H9 (cell line): ENCODE data around the gene ZC3H8. TPM values are rescaled to one million over a fixed set of nuclear protein-coding genes. Genes with fewer than 3 reads are reported as not detected.

ENCODE experiments used
- DNase-seq: peaks from one replicate; pipeline ENCODE4 v3.0.0-alpha.2; 2017
- H2AFZ ChIP-seq: one replicate; pipeline ENCODE4 v1.6.1; 2013; ENCODE audit warnings: mild to moderate bottlenecking, low read length, control low read depth, moderate library complexity
- H2AK5ac ChIP-seq: 2 replicates; pipeline ENCODE4 v1.6.1; 2013; ENCODE audit warnings: low read length, control low read depth, mixed read lengths; ENCODE audit not compliant: insufficient read length
- H2BK120ac ChIP-seq: one replicate; pipeline ENCODE4 v1.6.1; 2013; ENCODE audit warnings: low read depth, mild to moderate bottlenecking, low read length, control low read depth, inconsistent platforms; ENCODE audit not compliant: poor library complexity, severe bottlenecking
- H2BK12ac ChIP-seq: 2 replicates; pipeline ENCODE4 v1.6.1; 2013; ENCODE audit warnings: low read length, control low read depth, mixed read lengths, low read depth; ENCODE audit not compliant: insufficient read length
- H2BK15ac ChIP-seq: 2 replicates; pipeline ENCODE4 v1.6.1; 2013; ENCODE audit warnings: low read depth, low read length, control low read depth
- H2BK20ac ChIP-seq: one replicate; pipeline ENCODE4 v1.6.1; 2013; ENCODE audit warnings: low read depth, mild to moderate bottlenecking, low read length, control low read depth, inconsistent platforms; ENCODE audit not compliant: poor library complexity, severe bottlenecking
- H2BK5ac ChIP-seq: 2 replicates; pipeline ENCODE4 v1.6.1; 2013; ENCODE audit warnings: low read length, control low read depth, mixed read lengths; ENCODE audit not compliant: insufficient read length
- H3K14ac ChIP-seq: 2 replicates; pipeline ENCODE4 v1.6.1; 2013; ENCODE audit warnings: low read length, control low read depth; ENCODE audit not compliant: insufficient read depth
- H3K18ac ChIP-seq: 2 replicates; pipeline ENCODE4 v1.6.1; 2013; ENCODE audit warnings: low read depth, mild to moderate bottlenecking, mixed read lengths, low read length, control low read depth; ENCODE audit not compliant: insufficient read length
- H3K23ac ChIP-seq: 2 replicates; pipeline ENCODE4 v1.6.1; 2013; ENCODE audit warnings: low read length, control low read depth, mixed read lengths, low read depth; ENCODE audit not compliant: insufficient read length
- H3K23me2 ChIP-seq: 2 replicates; pipeline ENCODE4 v1.6.1; 2013; ENCODE audit warnings: low read depth, mild to moderate bottlenecking, mixed read lengths, low read length, control low read depth; ENCODE audit not compliant: insufficient read length, poor library complexity, severe bottlenecking
- H3K27ac ChIP-seq: 2 replicates; pipeline ENCODE4 v1.5.1; 2013; ENCODE audit warnings: low read length, control low read depth, mixed read lengths, low read depth; ENCODE audit not compliant: insufficient read length
- H3K27me3 ChIP-seq: 2 replicates; pipeline ENCODE4 v1.6.1; 2013; ENCODE audit warnings: low read length, control low read depth, inconsistent platforms; ENCODE audit not compliant: insufficient read depth
- H3K4ac ChIP-seq: 2 replicates; pipeline ENCODE4 v1.6.1; 2013; ENCODE audit warnings: low read depth, mild to moderate bottlenecking, control low read depth, inconsistent platforms, low read length, moderate library complexity
- H3K4me1 ChIP-seq: 2 replicates; pipeline ENCODE4 v1.6.1; 2013; ENCODE audit warnings: low read length, control low read depth, inconsistent platforms; ENCODE audit not compliant: insufficient read depth
- H3K4me2 ChIP-seq: 2 replicates; pipeline ENCODE4 v1.6.1; 2013; ENCODE audit warnings: low read length, control low read depth, mixed read lengths; ENCODE audit not compliant: insufficient read length, insufficient read depth
- H3K56ac ChIP-seq: 2 replicates; pipeline ENCODE4 v1.6.1; 2013; ENCODE audit warnings: low read depth, mild to moderate bottlenecking, mixed read lengths, low read length, control low read depth; ENCODE audit not compliant: insufficient read length
- H3K79me1 ChIP-seq: 2 replicates; pipeline ENCODE4 v1.6.1; 2013; ENCODE audit warnings: low read depth, mild to moderate bottlenecking, moderate library complexity, low read length, control low read depth, inconsistent platforms; ENCODE audit not compliant: insufficient read depth, poor library complexity, severe bottlenecking
- H3K79me2 ChIP-seq: 2 replicates; pipeline ENCODE4 v1.6.1; 2013; ENCODE audit warnings: low read length, control low read depth, inconsistent platforms; ENCODE audit not compliant: insufficient read depth
- H3K9ac ChIP-seq: 2 replicates; pipeline ENCODE4 v1.6.1; 2013; ENCODE audit warnings: low read length, control low read depth, mixed read lengths; ENCODE audit not compliant: insufficient read length; ENCODE audit errors: extremely low read depth
- H3K9me3 ChIP-seq: one replicate; pipeline ENCODE4 v1.6.1; 2013; ENCODE audit warnings: low read depth, low read length, inconsistent platforms; ENCODE audit not compliant: control insufficient read depth
- H3T11ph ChIP-seq: one replicate; pipeline ENCODE4 v1.6.1; 2013; ENCODE audit warnings: mild to moderate bottlenecking, low read length, control low read depth, inconsistent platforms
- H4K20me1 ChIP-seq: one replicate; pipeline ENCODE4 v1.6.1; 2013; ENCODE audit not compliant: control insufficient read depth, insufficient read length, insufficient read depth
- H4K5ac ChIP-seq: 2 replicates; pipeline ENCODE4 v1.6.1; 2013; ENCODE audit warnings: low read depth, mild to moderate bottlenecking, mixed read lengths, low read length, control low read depth; ENCODE audit not compliant: insufficient read length
- H4K8ac ChIP-seq: replicated peaks from 2 replicates; pipeline ENCODE4 v1.6.1; 2013; ENCODE audit warnings: low read length, control low read depth, mixed read lengths, low read depth; ENCODE audit not compliant: insufficient read length
- H4K91ac ChIP-seq: 2 replicates; pipeline ENCODE4 v1.6.1; 2013; ENCODE audit warnings: low read depth, mild to moderate bottlenecking, moderate library complexity, mixed read lengths, low read length, control low read depth; ENCODE audit not compliant: insufficient read length
- H3K27ac Mint-ChIP-seq, 3 experiments: 2 replicates in 2 of 3; 3 replicates in 1 of 3; pipeline ENCODE4 v1.8.0; 2020 to 2021; ENCODE audit warnings: mixed read lengths in 3 of 3, mild to moderate bottlenecking in 1 of 3, moderate library complexity in 1 of 3
- H3K27me3 Mint-ChIP-seq: 2 replicates; pipeline ENCODE4 v1.8.0; 2021; ENCODE audit warnings: low read depth, mild to moderate bottlenecking, moderate library complexity, mixed read lengths
- H3K36me3 Mint-ChIP-seq, 3 experiments: 2 replicates in 2 of 3; 3 replicates in 1 of 3; pipeline ENCODE4 v1.8.0; 2020 to 2021; ENCODE audit warnings: low read depth in 3 of 3, mixed read lengths in 3 of 3; ENCODE audit not compliant: insufficient read depth in 1 of 3
- H3K4me1 Mint-ChIP-seq, 2 experiments: 2 replicates each; pipeline ENCODE4 v1.8.0; 2020; ENCODE audit warnings: mixed read lengths in 2 of 2
- H3K4me3 Mint-ChIP-seq, 2 experiments: 2 replicates in 1 of 2; 3 replicates in 1 of 2; pipeline ENCODE4 v1.8.0; 2020 to 2021; ENCODE audit warnings: mild to moderate bottlenecking in 2 of 2, mixed read lengths in 2 of 2, moderate library complexity in 1 of 2
- H3K9me3 Mint-ChIP-seq, 2 experiments: 2 replicates in 1 of 2; 3 replicates in 1 of 2; pipeline ENCODE4 v1.8.0; 2020; ENCODE audit warnings: mild to moderate bottlenecking in 2 of 2, mixed read lengths in 2 of 2, moderate library complexity in 1 of 2
- total RNA-seq: library from RNA; stranded (reverse); gene quantifications from 2 replicates; pipeline ENCODE4 v1.2.1, GENCODE V29; 2021
- TF ChIP-seq, protein P1 (sequence below): fragments of 200-600 bp; sonication (generic); conservative IDR thresholded peaks from 3 replicates; pipeline ENCODE4 v1.8.0; 2021; ENCODE audit warnings: antibody characterized with exemption, mild to moderate bottlenecking

ZC3H8 gene
- total RNA-seq, 1 experiment from 2014 or later = 6.9 TPM

DNA sequence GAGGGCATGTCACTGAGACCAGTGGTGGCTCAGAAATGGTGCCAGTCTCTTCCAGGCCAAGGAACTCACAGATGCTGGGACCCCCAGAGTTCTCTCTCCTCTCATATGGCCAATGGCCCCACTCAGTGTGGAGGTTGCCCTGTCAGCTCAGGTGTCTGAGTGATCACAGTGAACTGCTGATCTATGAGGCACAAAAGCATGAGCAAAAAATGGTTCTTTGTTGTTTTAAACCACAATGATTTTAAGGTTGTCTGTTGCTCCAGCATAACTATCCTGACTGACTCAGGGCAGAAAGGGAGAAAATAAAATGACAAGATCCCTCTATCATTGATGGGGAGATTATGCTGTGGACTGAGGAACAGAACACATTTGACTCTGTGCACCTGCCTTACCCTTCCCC, 58.9 kb downstream of the ZC3H8 start:
- H3K79me1 ChIP-seq = no peaks in the 10 kb centered on the region
- no peaks in the 10 kb centered on the region for H3K9me3 ChIP-seq
- H3T11ph ChIP-seq = no peak overlapping the region
- no peak overlapping the region for H2BK15ac ChIP-seq
- no peak overlapping the region for H3K23ac ChIP-seq
- no peak overlapping the region for H2BK120ac ChIP-seq
- no peak overlapping the region for H3K4ac ChIP-seq
- no peak overlapping the region for H2AFZ ChIP-seq
- H3K27me3 Mint-ChIP-seq = peaks cover 2% of the 10 kb centered on the region; the same call in 1 of the 2 replicates
- H3K18ac ChIP-seq = no peak overlapping the region
- no peaks in the 10 kb centered on the region for H4K20me1 ChIP-seq
- H3K27me3 ChIP-seq = no peaks in the 10 kb centered on the region
- H3K4me2 ChIP-seq = no peak overlapping the region
- H3K23me2 ChIP-seq = no peaks in the 10 kb centered on the region
- no peak overlapping the region for H2AK5ac ChIP-seq
- H2BK12ac ChIP-seq = no peak overlapping the region
- no peak overlapping the region for H3K27ac Mint-ChIP-seq
- no peak overlapping the region for H4K8ac ChIP-seq
- TF ChIP-seq, protein P1, sequence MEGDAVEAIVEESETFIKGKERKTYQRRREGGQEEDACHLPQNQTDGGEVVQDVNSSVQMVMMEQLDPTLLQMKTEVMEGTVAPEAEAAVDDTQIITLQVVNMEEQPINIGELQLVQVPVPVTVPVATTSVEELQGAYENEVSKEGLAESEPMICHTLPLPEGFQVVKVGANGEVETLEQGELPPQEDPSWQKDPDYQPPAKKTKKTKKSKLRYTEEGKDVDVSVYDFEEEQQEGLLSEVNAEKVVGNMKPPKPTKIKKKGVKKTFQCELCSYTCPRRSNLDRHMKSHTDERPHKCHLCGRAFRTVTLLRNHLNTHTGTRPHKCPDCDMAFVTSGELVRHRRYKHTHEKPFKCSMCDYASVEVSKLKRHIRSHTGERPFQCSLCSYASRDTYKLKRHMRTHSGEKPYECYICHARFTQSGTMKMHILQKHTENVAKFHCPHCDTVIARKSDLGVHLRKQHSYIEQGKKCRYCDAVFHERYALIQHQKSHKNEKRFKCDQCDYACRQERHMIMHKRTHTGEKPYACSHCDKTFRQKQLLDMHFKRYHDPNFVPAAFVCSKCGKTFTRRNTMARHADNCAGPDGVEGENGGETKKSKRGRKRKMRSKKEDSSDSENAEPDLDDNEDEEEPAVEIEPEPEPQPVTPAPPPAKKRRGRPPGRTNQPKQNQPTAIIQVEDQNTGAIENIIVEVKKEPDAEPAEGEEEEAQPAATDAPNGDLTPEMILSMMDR = no peak
- peaks cover 3 to 6% of the 10 kb centered on the region in 2 experiments; a peak in 2 of 4 replicates for H3K4me1 Mint-ChIP-seq
- H3K27ac ChIP-seq = no peak overlapping the region
- peaks cover 0 to 4% (median 0%) of the 10 kb centered on the region in 3 experiments; a peak in 1 of 7 replicates for H3K36me3 Mint-ChIP-seq
- no peak for DNase-seq
- H4K5ac ChIP-seq = no peak overlapping the region
- no peak overlapping the region for H3K4me3 Mint-ChIP-seq
- no peak overlapping the region for H2BK5ac ChIP-seq
- no peak overlapping the region for H4K91ac ChIP-seq
- no peaks in the 10 kb centered on the region; a peak in 1 of 5 replicates for H3K9me3 Mint-ChIP-seq
- H3K14ac ChIP-seq = no peak overlapping the region
- no peak overlapping the region for H2BK20ac ChIP-seq
- H3K9ac ChIP-seq = no peak overlapping the region
- no peaks in the 10 kb centered on the region for H3K79me2 ChIP-seq
- no peak overlapping the region for H3K56ac ChIP-seq
- H3K4me1 ChIP-seq = no peaks in the 10 kb centered on the region
